ENCODE measurements around the gene NR1I3. TPM values are rescaled to one million over a fixed set of nuclear protein-coding genes. Genes with fewer than 3 reads are reported as not detected.

Gene NR1I3
- total and polyA plus RNA-seq, 2 donors from 2014 or later, result 19.6 TPM; not detected in 1

GRCh38 chr1:161191971-161192370, 46.0 kb downstream of the NR1I3 start:
- Histone ChIP-seq H3K36me3 (ENCODE audit: control insufficient read depth in 2 of 3, insufficient read depth in 3 of 3, low read length in 3 of 3) (peaks cover 0 to 4% (median 0%) of the 10 kb centered on the region in 3 donors), H3K4me1 (ENCODE audit: control insufficient read depth in 2 of 3, insufficient read depth in 2 of 3, low read depth in 1 of 3, low read length in 3 of 3) (peaks cover 0 to 5% (median 1%) of the 10 kb centered on the region in 3 donors), H3K27ac (ENCODE audit: low read depth in 2 of 2, low read length in 2 of 2) (no peak overlapping the region), H3K9ac (ENCODE audit: low read length in 3 of 3) (no peak overlapping the region), H3K9me3 (ENCODE audit: control insufficient read depth in 2 of 3, insufficient read depth in 1 of 3, low read length in 3 of 3) (no peaks in the 10 kb centered on the region), H3K4me3 (ENCODE audit: low read length in 3 of 3) (no peak overlapping the region), H3K27me3 (ENCODE audit: control insufficient read depth, insufficient read depth, low read length) (no peaks in the 10 kb centered on the region)
- FAIRE-seq, result no peak
- no peak for TF ChIP-seq CTCF (IDR thresholded peaks at IDR 0.05; ENCODE audit: borderline replicate concordance, extremely low read depth, insufficient read depth)
- DNase-seq, result peak in 1 of 5 donors; percentile 64
- intact Hi-C loops (cut with DNase I), result no loop called here

- no peak overlapping the region for H3K4me3 ChIP-seq (ENCODE audit: low read length in 3 of 3)
- intact Hi-C loops (cut with DNase I), result no loop called here
- FAIRE-seq, result no peak
- H3K9me3 ChIP-seq (ENCODE audit: control insufficient read depth in 2 of 3, insufficient read depth in 1 of 3, low read length in 3 of 3), result no peaks in the 10 kb centered on the region
- H3K27me3 ChIP-seq (ENCODE audit: control insufficient read depth, insufficient read depth, low read length), result no peaks in the 10 kb centered on the region
- no peak overlapping the region for H3K9ac ChIP-seq (ENCODE audit: low read length in 3 of 3)
- H3K27ac ChIP-seq (ENCODE audit: low read depth in 2 of 2, low read length in 2 of 2), result no peak overlapping the region
- H3K4me1 ChIP-seq (ENCODE audit: control insufficient read depth in 2 of 3, insufficient read depth in 2 of 3, low read depth in 1 of 3, low read length in 3 of 3), result peaks cover 0 to 5% (median 2%) of the 10 kb centered on the region in 3 donors
- no peak for TF ChIP-seq CTCF (IDR thresholded peaks at IDR 0.05; ENCODE audit: borderline replicate concordance, extremely low read depth, insufficient read depth)
- peaks cover 0 to 4% (median 0%) of the 10 kb centered on the region in 3 donors for H3K36me3 ChIP-seq (ENCODE audit: control insufficient read depth in 2 of 3, insufficient read depth in 3 of 3, low read length in 3 of 3)
- DNase-seq, result peak in 1 of 5 donors; percentile 68
Observed at GRCh38 chr1:161190962-161191521, 47.0 kb downstream of the NR1I3 start.

GRCh38 chr1:161189036-161189435, 49.0 kb downstream of the NR1I3 start:
- H3K27ac ChIP-seq (ENCODE audit: low read depth in 2 of 2, low read length in 2 of 2), result no peak overlapping the region
- TF ChIP-seq CTCF (IDR thresholded peaks at IDR 0.05; ENCODE audit: borderline replicate concordance, extremely low read depth, insufficient read depth), result no peak
- DNase-seq (peak in 1 of 5 donors; percentile 14), FAIRE-seq (no peak)
- intact Hi-C loops (cut with DNase I), result no loop called here
- no peak overlapping the region for H3K9ac ChIP-seq (ENCODE audit: low read length in 3 of 3)
- H3K4me1 ChIP-seq (ENCODE audit: control insufficient read depth in 2 of 3, insufficient read depth in 2 of 3, low read depth in 1 of 3, low read length in 3 of 3), result peaks cover 0 to 5% (median 2%) of the 10 kb centered on the region in 3 donors
- no peaks in the 10 kb centered on the region for H3K9me3 ChIP-seq (ENCODE audit: control insufficient read depth in 2 of 3, insufficient read depth in 1 of 3, low read length in 3 of 3)
- H3K27me3 ChIP-seq (ENCODE audit: control insufficient read depth, insufficient read depth, low read length), result no peaks in the 10 kb centered on the region
- H3K36me3 ChIP-seq (ENCODE audit: control insufficient read depth in 2 of 3, insufficient read depth in 3 of 3, low read length in 3 of 3), result no peaks in the 10 kb centered on the region
- H3K4me3 ChIP-seq (ENCODE audit: low read length in 3 of 3), result no peak overlapping the region

- no peaks in the 10 kb centered on the region for H3K36me3 ChIP-seq (ENCODE audit: control insufficient read depth in 2 of 3, insufficient read depth in 3 of 3, low read length in 3 of 3)
- H3K4me1 ChIP-seq (ENCODE audit: control insufficient read depth in 2 of 3, insufficient read depth in 2 of 3, low read depth in 1 of 3, low read length in 3 of 3), result peaks cover 0 to 5% (median 2%) of the 10 kb centered on the region in 3 donors
- no peaks in the 10 kb centered on the region for H3K9me3 ChIP-seq (ENCODE audit: control insufficient read depth in 2 of 3, insufficient read depth in 1 of 3, low read length in 3 of 3)
- no peak for TF ChIP-seq CTCF (IDR thresholded peaks at IDR 0.05; ENCODE audit: borderline replicate concordance, extremely low read depth, insufficient read depth)
- H3K27ac ChIP-seq (ENCODE audit: low read depth in 2 of 2, low read length in 2 of 2), result no peak overlapping the region
- intact Hi-C loops (cut with DNase I), result no loop called here
- no peak overlapping the region for H3K9ac ChIP-seq (ENCODE audit: low read length in 3 of 3)
- no peak for DNase-seq
- no peaks in the 10 kb centered on the region for H3K27me3 ChIP-seq (ENCODE audit: control insufficient read depth, insufficient read depth, low read length)
- no peak for FAIRE-seq
- H3K4me3 ChIP-seq (ENCODE audit: low read length in 3 of 3), result no peak overlapping the region
Observed at GRCh38 chr1:161188381-161188780, 49.6 kb downstream of the NR1I3 start.
